ENCODE results near the gene PDE7B.

DNA sequence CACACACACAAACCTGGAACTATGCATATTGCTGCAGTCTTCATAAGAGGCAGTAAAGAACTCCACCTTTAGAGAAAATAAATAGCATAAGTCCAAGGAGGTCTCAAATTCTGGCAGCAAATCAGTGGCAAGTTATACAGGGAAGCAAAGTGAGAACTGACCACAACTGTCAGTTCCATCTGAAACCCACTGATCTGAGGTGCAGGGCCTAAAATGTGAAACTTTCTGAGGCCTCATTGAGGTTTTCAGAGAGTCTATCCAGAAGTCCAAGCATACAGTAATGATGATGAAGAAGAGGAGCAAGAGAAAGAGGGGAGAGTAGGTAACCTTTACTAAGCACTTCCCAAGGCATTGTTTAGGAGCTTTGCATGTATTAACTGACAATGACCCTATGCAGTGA lies 362.4 kb downstream of the PDE7B start:
- TF ChIP-seq, protein P1, sequence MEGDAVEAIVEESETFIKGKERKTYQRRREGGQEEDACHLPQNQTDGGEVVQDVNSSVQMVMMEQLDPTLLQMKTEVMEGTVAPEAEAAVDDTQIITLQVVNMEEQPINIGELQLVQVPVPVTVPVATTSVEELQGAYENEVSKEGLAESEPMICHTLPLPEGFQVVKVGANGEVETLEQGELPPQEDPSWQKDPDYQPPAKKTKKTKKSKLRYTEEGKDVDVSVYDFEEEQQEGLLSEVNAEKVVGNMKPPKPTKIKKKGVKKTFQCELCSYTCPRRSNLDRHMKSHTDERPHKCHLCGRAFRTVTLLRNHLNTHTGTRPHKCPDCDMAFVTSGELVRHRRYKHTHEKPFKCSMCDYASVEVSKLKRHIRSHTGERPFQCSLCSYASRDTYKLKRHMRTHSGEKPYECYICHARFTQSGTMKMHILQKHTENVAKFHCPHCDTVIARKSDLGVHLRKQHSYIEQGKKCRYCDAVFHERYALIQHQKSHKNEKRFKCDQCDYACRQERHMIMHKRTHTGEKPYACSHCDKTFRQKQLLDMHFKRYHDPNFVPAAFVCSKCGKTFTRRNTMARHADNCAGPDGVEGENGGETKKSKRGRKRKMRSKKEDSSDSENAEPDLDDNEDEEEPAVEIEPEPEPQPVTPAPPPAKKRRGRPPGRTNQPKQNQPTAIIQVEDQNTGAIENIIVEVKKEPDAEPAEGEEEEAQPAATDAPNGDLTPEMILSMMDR (IDR thresholded peaks at IDR 0.05; ENCODE audit: low read depth, low read length, missing input control), result no peak
- TF ChIP-seq HNF4A (conservative IDR thresholded peaks at IDR 0.05) (no peak), JUND (IDR thresholded peaks at IDR 0.05) (no peak), EGR1 (IDR thresholded peaks at IDR 0.05; ENCODE audit: low read depth in 2 of 2) (no peak), RAD21 (IDR thresholded peaks at IDR 0.05) (no peak), TAF1 (conservative IDR thresholded peaks at IDR 0.05) (no peak), YY1 (IDR thresholded peaks at IDR 0.05) (no peak)
- TF ChIP-seq, protein P2, sequence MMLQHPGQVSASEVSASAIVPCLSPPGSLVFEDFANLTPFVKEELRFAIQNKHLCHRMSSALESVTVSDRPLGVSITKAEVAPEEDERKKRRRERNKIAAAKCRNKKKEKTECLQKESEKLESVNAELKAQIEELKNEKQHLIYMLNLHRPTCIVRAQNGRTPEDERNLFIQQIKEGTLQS (IDR thresholded peaks at IDR 0.05), result no peak
- TF ChIP-seq, protein P3, sequence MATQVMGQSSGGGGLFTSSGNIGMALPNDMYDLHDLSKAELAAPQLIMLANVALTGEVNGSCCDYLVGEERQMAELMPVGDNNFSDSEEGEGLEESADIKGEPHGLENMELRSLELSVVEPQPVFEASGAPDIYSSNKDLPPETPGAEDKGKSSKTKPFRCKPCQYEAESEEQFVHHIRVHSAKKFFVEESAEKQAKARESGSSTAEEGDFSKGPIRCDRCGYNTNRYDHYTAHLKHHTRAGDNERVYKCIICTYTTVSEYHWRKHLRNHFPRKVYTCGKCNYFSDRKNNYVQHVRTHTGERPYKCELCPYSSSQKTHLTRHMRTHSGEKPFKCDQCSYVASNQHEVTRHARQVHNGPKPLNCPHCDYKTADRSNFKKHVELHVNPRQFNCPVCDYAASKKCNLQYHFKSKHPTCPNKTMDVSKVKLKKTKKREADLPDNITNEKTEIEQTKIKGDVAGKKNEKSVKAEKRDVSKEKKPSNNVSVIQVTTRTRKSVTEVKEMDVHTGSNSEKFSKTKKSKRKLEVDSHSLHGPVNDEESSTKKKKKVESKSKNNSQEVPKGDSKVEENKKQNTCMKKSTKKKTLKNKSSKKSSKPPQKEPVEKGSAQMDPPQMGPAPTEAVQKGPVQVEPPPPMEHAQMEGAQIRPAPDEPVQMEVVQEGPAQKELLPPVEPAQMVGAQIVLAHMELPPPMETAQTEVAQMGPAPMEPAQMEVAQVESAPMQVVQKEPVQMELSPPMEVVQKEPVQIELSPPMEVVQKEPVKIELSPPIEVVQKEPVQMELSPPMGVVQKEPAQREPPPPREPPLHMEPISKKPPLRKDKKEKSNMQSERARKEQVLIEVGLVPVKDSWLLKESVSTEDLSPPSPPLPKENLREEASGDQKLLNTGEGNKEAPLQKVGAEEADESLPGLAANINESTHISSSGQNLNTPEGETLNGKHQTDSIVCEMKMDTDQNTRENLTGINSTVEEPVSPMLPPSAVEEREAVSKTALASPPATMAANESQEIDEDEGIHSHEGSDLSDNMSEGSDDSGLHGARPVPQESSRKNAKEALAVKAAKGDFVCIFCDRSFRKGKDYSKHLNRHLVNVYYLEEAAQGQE (IDR thresholded peaks at IDR 0.05), result no peak
- TF ChIP-seq, protein P4, sequence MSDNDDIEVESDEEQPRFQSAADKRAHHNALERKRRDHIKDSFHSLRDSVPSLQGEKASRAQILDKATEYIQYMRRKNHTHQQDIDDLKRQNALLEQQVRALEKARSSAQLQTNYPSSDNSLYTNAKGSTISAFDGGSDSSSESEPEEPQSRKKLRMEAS (IDR thresholded peaks at IDR 0.05), result no peak
- TF ChIP-seq, protein P5, sequence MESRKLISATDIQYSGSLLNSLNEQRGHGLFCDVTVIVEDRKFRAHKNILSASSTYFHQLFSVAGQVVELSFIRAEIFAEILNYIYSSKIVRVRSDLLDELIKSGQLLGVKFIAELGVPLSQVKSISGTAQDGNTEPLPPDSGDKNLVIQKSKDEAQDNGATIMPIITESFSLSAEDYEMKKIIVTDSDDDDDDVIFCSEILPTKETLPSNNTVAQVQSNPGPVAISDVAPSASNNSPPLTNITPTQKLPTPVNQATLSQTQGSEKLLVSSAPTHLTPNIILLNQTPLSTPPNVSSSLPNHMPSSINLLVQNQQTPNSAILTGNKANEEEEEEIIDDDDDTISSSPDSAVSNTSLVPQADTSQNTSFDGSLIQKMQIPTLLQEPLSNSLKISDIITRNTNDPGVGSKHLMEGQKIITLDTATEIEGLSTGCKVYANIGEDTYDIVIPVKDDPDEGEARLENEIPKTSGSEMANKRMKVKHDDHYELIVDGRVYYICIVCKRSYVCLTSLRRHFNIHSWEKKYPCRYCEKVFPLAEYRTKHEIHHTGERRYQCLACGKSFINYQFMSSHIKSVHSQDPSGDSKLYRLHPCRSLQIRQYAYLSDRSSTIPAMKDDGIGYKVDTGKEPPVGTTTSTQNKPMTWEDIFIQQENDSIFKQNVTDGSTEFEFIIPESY (IDR thresholded peaks at IDR 0.05), result no peak
